ENCODE data around the gene NOLC1. TPM values are rescaled to one million over a fixed set of nuclear protein-coding genes. Genes with fewer than 3 reads are reported as not detected.

The NOLC1 gene
- total and polyA plus RNA-seq, 4 donors = 11.6 to 26.3 (median 20.4) TPM

GRCh38 chr10:102153093-102153620, 968 bp downstream of the NOLC1 start:
- no peaks in the 10 kb centered on the region for H3K9me3 ChIP-seq (ENCODE audit: control insufficient read depth in 4 of 4, low read length in 3 of 4)
- H3K36me3 ChIP-seq (ENCODE audit: control insufficient read depth in 4 of 4, insufficient read depth in 3 of 4, low read depth in 1 of 4, low read length in 3 of 4) = peaks cover 10 to 32% (median 26%) of the 10 kb centered on the region in 4 donors
- no peak for DNase-seq (ENCODE audit: low spot score)
- H3K4me1 ChIP-seq (ENCODE audit: control insufficient read depth in 4 of 4, insufficient read depth in 4 of 4, low read length in 3 of 4) = peaks cover 2 to 25% (median 12%) of the 10 kb centered on the region in 4 donors
- peak overlapping the region; percentile 18 to 98 for H3K9ac ChIP-seq (ENCODE audit: low read depth in 1 of 2, low read length in 2 of 2)
- no peaks in the 10 kb centered on the region for H3K27me3 ChIP-seq (ENCODE audit: control insufficient read depth in 4 of 4, insufficient read depth in 4 of 4, low read length in 3 of 4)
- peak overlapping the region; percentile 77 to 87 for H3K27ac ChIP-seq (ENCODE audit: low read depth in 1 of 2, low read length in 2 of 2)
- WGBS = 37% methylated on average over 5 of the region's 5 CpGs
- H3K4me3 ChIP-seq (ENCODE audit: low read depth in 1 of 3, low read length in 3 of 3) = peak overlapping the region; percentile 70 to 100 (median 77)
- TF ChIP-seq, protein P1, sequence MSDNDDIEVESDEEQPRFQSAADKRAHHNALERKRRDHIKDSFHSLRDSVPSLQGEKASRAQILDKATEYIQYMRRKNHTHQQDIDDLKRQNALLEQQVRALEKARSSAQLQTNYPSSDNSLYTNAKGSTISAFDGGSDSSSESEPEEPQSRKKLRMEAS (IDR thresholded peaks at IDR 0.05) = no peak
- TF ChIP-seq RAD21 (IDR thresholded peaks at IDR 0.05) (no peak), FOXA2 (IDR thresholded peaks at IDR 0.05) (no peak), EGR1 (IDR thresholded peaks at IDR 0.05; ENCODE audit: low read depth in 2 of 2) (no peak), SP1 (IDR thresholded peaks at IDR 0.05) (no peak), RXRA (IDR thresholded peaks at IDR 0.05) (no peak), TAF1 (conservative IDR thresholded peaks at IDR 0.05) (no peak), HNF4A (conservative IDR thresholded peaks at IDR 0.05) (no peak), NR2F2 (IDR thresholded peaks at IDR 0.05) (no peak), HNF4G (IDR thresholded peaks at IDR 0.05) (no peak), JUND (IDR thresholded peaks at IDR 0.05) (no peak), YY1 (IDR thresholded peaks at IDR 0.05) (no peak)
- TF ChIP-seq, protein P2, sequence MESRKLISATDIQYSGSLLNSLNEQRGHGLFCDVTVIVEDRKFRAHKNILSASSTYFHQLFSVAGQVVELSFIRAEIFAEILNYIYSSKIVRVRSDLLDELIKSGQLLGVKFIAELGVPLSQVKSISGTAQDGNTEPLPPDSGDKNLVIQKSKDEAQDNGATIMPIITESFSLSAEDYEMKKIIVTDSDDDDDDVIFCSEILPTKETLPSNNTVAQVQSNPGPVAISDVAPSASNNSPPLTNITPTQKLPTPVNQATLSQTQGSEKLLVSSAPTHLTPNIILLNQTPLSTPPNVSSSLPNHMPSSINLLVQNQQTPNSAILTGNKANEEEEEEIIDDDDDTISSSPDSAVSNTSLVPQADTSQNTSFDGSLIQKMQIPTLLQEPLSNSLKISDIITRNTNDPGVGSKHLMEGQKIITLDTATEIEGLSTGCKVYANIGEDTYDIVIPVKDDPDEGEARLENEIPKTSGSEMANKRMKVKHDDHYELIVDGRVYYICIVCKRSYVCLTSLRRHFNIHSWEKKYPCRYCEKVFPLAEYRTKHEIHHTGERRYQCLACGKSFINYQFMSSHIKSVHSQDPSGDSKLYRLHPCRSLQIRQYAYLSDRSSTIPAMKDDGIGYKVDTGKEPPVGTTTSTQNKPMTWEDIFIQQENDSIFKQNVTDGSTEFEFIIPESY (IDR thresholded peaks at IDR 0.05) = no peak
- TF ChIP-seq, protein P3, sequence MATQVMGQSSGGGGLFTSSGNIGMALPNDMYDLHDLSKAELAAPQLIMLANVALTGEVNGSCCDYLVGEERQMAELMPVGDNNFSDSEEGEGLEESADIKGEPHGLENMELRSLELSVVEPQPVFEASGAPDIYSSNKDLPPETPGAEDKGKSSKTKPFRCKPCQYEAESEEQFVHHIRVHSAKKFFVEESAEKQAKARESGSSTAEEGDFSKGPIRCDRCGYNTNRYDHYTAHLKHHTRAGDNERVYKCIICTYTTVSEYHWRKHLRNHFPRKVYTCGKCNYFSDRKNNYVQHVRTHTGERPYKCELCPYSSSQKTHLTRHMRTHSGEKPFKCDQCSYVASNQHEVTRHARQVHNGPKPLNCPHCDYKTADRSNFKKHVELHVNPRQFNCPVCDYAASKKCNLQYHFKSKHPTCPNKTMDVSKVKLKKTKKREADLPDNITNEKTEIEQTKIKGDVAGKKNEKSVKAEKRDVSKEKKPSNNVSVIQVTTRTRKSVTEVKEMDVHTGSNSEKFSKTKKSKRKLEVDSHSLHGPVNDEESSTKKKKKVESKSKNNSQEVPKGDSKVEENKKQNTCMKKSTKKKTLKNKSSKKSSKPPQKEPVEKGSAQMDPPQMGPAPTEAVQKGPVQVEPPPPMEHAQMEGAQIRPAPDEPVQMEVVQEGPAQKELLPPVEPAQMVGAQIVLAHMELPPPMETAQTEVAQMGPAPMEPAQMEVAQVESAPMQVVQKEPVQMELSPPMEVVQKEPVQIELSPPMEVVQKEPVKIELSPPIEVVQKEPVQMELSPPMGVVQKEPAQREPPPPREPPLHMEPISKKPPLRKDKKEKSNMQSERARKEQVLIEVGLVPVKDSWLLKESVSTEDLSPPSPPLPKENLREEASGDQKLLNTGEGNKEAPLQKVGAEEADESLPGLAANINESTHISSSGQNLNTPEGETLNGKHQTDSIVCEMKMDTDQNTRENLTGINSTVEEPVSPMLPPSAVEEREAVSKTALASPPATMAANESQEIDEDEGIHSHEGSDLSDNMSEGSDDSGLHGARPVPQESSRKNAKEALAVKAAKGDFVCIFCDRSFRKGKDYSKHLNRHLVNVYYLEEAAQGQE (IDR thresholded peaks at IDR 0.05) = no peak
- TF ChIP-seq, protein P4, sequence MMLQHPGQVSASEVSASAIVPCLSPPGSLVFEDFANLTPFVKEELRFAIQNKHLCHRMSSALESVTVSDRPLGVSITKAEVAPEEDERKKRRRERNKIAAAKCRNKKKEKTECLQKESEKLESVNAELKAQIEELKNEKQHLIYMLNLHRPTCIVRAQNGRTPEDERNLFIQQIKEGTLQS (IDR thresholded peaks at IDR 0.05) = no peak
- TF ChIP-seq, protein P5, sequence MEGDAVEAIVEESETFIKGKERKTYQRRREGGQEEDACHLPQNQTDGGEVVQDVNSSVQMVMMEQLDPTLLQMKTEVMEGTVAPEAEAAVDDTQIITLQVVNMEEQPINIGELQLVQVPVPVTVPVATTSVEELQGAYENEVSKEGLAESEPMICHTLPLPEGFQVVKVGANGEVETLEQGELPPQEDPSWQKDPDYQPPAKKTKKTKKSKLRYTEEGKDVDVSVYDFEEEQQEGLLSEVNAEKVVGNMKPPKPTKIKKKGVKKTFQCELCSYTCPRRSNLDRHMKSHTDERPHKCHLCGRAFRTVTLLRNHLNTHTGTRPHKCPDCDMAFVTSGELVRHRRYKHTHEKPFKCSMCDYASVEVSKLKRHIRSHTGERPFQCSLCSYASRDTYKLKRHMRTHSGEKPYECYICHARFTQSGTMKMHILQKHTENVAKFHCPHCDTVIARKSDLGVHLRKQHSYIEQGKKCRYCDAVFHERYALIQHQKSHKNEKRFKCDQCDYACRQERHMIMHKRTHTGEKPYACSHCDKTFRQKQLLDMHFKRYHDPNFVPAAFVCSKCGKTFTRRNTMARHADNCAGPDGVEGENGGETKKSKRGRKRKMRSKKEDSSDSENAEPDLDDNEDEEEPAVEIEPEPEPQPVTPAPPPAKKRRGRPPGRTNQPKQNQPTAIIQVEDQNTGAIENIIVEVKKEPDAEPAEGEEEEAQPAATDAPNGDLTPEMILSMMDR (IDR thresholded peaks at IDR 0.05; ENCODE audit: low read depth, low read length, missing input control) = no peak

All from liver (tissue), 9 donors.